SK-N-SH treated with all-trans-retinoic acid at 6 μM for 48 hours (cell line): ENCODE results near the gene TIMM23.

Source experiments
- CREB5 ChIP-seq: fragments of 250-450 bp; sonication (Bioruptor Pico); IDR thresholded peaks from 2 replicates; pipeline ENCODE4 v1.5.1; 2020; ENCODE audit warnings: low read depth, mild to moderate bottlenecking, moderate library complexity
- CSRNP3 ChIP-seq: fragments of 250-450 bp; sonication (Bioruptor Pico); IDR thresholded peaks from 2 replicates; pipeline ENCODE4 v1.5.1; 2021; ENCODE audit warnings: mild to moderate bottlenecking, moderate library complexity
- PATZ1 ChIP-seq: fragments of 250-450 bp; sonication (Bioruptor Pico); IDR thresholded peaks from 2 replicates; pipeline ENCODE4 v1.8.0; 2020; ENCODE audit warnings: mild to moderate bottlenecking, moderate library complexity, borderline replicate concordance
- RARB ChIP-seq: fragments of 250-450 bp; sonication (Bioruptor Pico); IDR thresholded peaks from 2 replicates; pipeline ENCODE4 v1.8.0; 2021; ENCODE audit warnings: mild to moderate bottlenecking, moderate library complexity
- TCF4 ChIP-seq: fragments of 250-450 bp; sonication (Bioruptor Pico); IDR thresholded peaks from 2 replicates; pipeline ENCODE4 v1.8.0; 2021; ENCODE audit warnings: mild to moderate bottlenecking, moderate library complexity, borderline replicate concordance

- no peak for TF ChIP-seq CSRNP3
- no peak for TF ChIP-seq CREB5 (CRISPR knock-in tag)
- TF ChIP-seq TCF4 (CRISPR knock-in tag), result no peak
- TF ChIP-seq PATZ1 (CRISPR knock-in tag), result no peak
- no peak for TF ChIP-seq RARB (CRISPR knock-in tag)
Measured at GRCh38 chr10:46033602-46034011, 61.3 kb downstream of the TIMM23 start.
